H9 (cell line): ENCODE results near the gene JMJD7. TPM values are rescaled to one million over a fixed set of nuclear protein-coding genes. Genes with fewer than 3 reads are reported as not detected.

Source experiments
- DNase-seq: peaks from one replicate; pipeline ENCODE4 v3.0.0-alpha.2; 2017
- H2AFZ ChIP-seq: one replicate; pipeline ENCODE4 v1.6.1; 2013; ENCODE audit warnings: mild to moderate bottlenecking, low read length, control low read depth, moderate library complexity
- H2AK5ac ChIP-seq: 2 replicates; pipeline ENCODE4 v1.6.1; 2013; ENCODE audit warnings: low read length, control low read depth, mixed read lengths; ENCODE audit not compliant: insufficient read length
- H2BK120ac ChIP-seq: one replicate; pipeline ENCODE4 v1.6.1; 2013; ENCODE audit warnings: low read depth, mild to moderate bottlenecking, low read length, control low read depth, inconsistent platforms; ENCODE audit not compliant: poor library complexity, severe bottlenecking
- H2BK12ac ChIP-seq: 2 replicates; pipeline ENCODE4 v1.6.1; 2013; ENCODE audit warnings: low read length, control low read depth, mixed read lengths, low read depth; ENCODE audit not compliant: insufficient read length
- H2BK15ac ChIP-seq: 2 replicates; pipeline ENCODE4 v1.6.1; 2013; ENCODE audit warnings: low read depth, low read length, control low read depth
- H2BK20ac ChIP-seq: one replicate; pipeline ENCODE4 v1.6.1; 2013; ENCODE audit warnings: low read depth, mild to moderate bottlenecking, low read length, control low read depth, inconsistent platforms; ENCODE audit not compliant: poor library complexity, severe bottlenecking
- H2BK5ac ChIP-seq: 2 replicates; pipeline ENCODE4 v1.6.1; 2013; ENCODE audit warnings: low read length, control low read depth, mixed read lengths; ENCODE audit not compliant: insufficient read length
- H3K14ac ChIP-seq: 2 replicates; pipeline ENCODE4 v1.6.1; 2013; ENCODE audit warnings: low read length, control low read depth; ENCODE audit not compliant: insufficient read depth
- H3K18ac ChIP-seq: 2 replicates; pipeline ENCODE4 v1.6.1; 2013; ENCODE audit warnings: low read depth, mild to moderate bottlenecking, mixed read lengths, low read length, control low read depth; ENCODE audit not compliant: insufficient read length
- H3K23ac ChIP-seq: 2 replicates; pipeline ENCODE4 v1.6.1; 2013; ENCODE audit warnings: low read length, control low read depth, mixed read lengths, low read depth; ENCODE audit not compliant: insufficient read length
- H3K23me2 ChIP-seq: 2 replicates; pipeline ENCODE4 v1.6.1; 2013; ENCODE audit warnings: low read depth, mild to moderate bottlenecking, mixed read lengths, low read length, control low read depth; ENCODE audit not compliant: insufficient read length, poor library complexity, severe bottlenecking
- H3K27ac ChIP-seq: 2 replicates; pipeline ENCODE4 v1.5.1; 2013; ENCODE audit warnings: low read length, control low read depth, mixed read lengths, low read depth; ENCODE audit not compliant: insufficient read length
- H3K27me3 ChIP-seq: 2 replicates; pipeline ENCODE4 v1.6.1; 2013; ENCODE audit warnings: low read length, control low read depth, inconsistent platforms; ENCODE audit not compliant: insufficient read depth
- H3K4ac ChIP-seq: 2 replicates; pipeline ENCODE4 v1.6.1; 2013; ENCODE audit warnings: low read depth, mild to moderate bottlenecking, control low read depth, inconsistent platforms, low read length, moderate library complexity
- H3K4me1 ChIP-seq: 2 replicates; pipeline ENCODE4 v1.6.1; 2013; ENCODE audit warnings: low read length, control low read depth, inconsistent platforms; ENCODE audit not compliant: insufficient read depth
- H3K4me2 ChIP-seq: 2 replicates; pipeline ENCODE4 v1.6.1; 2013; ENCODE audit warnings: low read length, control low read depth, mixed read lengths; ENCODE audit not compliant: insufficient read length, insufficient read depth
- H3K56ac ChIP-seq: 2 replicates; pipeline ENCODE4 v1.6.1; 2013; ENCODE audit warnings: low read depth, mild to moderate bottlenecking, mixed read lengths, low read length, control low read depth; ENCODE audit not compliant: insufficient read length
- H3K79me1 ChIP-seq: 2 replicates; pipeline ENCODE4 v1.6.1; 2013; ENCODE audit warnings: low read depth, mild to moderate bottlenecking, moderate library complexity, low read length, control low read depth, inconsistent platforms; ENCODE audit not compliant: insufficient read depth, poor library complexity, severe bottlenecking
- H3K79me2 ChIP-seq: 2 replicates; pipeline ENCODE4 v1.6.1; 2013; ENCODE audit warnings: low read length, control low read depth, inconsistent platforms; ENCODE audit not compliant: insufficient read depth
- H3K9ac ChIP-seq: 2 replicates; pipeline ENCODE4 v1.6.1; 2013; ENCODE audit warnings: low read length, control low read depth, mixed read lengths; ENCODE audit not compliant: insufficient read length; ENCODE audit errors: extremely low read depth
- H3K9me3 ChIP-seq: one replicate; pipeline ENCODE4 v1.6.1; 2013; ENCODE audit warnings: low read depth, low read length, inconsistent platforms; ENCODE audit not compliant: control insufficient read depth
- H3T11ph ChIP-seq: one replicate; pipeline ENCODE4 v1.6.1; 2013; ENCODE audit warnings: mild to moderate bottlenecking, low read length, control low read depth, inconsistent platforms
- H4K20me1 ChIP-seq: one replicate; pipeline ENCODE4 v1.6.1; 2013; ENCODE audit not compliant: control insufficient read depth, insufficient read length, insufficient read depth
- H4K5ac ChIP-seq: 2 replicates; pipeline ENCODE4 v1.6.1; 2013; ENCODE audit warnings: low read depth, mild to moderate bottlenecking, mixed read lengths, low read length, control low read depth; ENCODE audit not compliant: insufficient read length
- H4K8ac ChIP-seq: replicated peaks from 2 replicates; pipeline ENCODE4 v1.6.1; 2013; ENCODE audit warnings: low read length, control low read depth, mixed read lengths, low read depth; ENCODE audit not compliant: insufficient read length
- H4K91ac ChIP-seq: 2 replicates; pipeline ENCODE4 v1.6.1; 2013; ENCODE audit warnings: low read depth, mild to moderate bottlenecking, moderate library complexity, mixed read lengths, low read length, control low read depth; ENCODE audit not compliant: insufficient read length
- H3K27ac Mint-ChIP-seq, 3 experiments: 2 replicates in 2 of 3; 3 replicates in 1 of 3; pipeline ENCODE4 v1.8.0; 2020 to 2021; ENCODE audit warnings: mixed read lengths in 3 of 3, mild to moderate bottlenecking in 1 of 3, moderate library complexity in 1 of 3
- H3K27me3 Mint-ChIP-seq: 2 replicates; pipeline ENCODE4 v1.8.0; 2021; ENCODE audit warnings: low read depth, mild to moderate bottlenecking, moderate library complexity, mixed read lengths
- H3K36me3 Mint-ChIP-seq, 3 experiments: 2 replicates in 2 of 3; 3 replicates in 1 of 3; pipeline ENCODE4 v1.8.0; 2020 to 2021; ENCODE audit warnings: low read depth in 3 of 3, mixed read lengths in 3 of 3; ENCODE audit not compliant: insufficient read depth in 1 of 3
- H3K4me1 Mint-ChIP-seq, 2 experiments: 2 replicates each; pipeline ENCODE4 v1.8.0; 2020; ENCODE audit warnings: mixed read lengths in 2 of 2
- H3K4me3 Mint-ChIP-seq, 2 experiments: 2 replicates in 1 of 2; 3 replicates in 1 of 2; pipeline ENCODE4 v1.8.0; 2020 to 2021; ENCODE audit warnings: mild to moderate bottlenecking in 2 of 2, mixed read lengths in 2 of 2, moderate library complexity in 1 of 2
- H3K9me3 Mint-ChIP-seq, 2 experiments: 2 replicates in 1 of 2; 3 replicates in 1 of 2; pipeline ENCODE4 v1.8.0; 2020; ENCODE audit warnings: mild to moderate bottlenecking in 2 of 2, mixed read lengths in 2 of 2, moderate library complexity in 1 of 2
- CTCF ChIP-seq: fragments of 200-600 bp; sonication (generic); conservative IDR thresholded peaks from 3 replicates; pipeline ENCODE4 v1.8.0; 2021; ENCODE audit warnings: antibody characterized with exemption, mild to moderate bottlenecking
- WGBS: extraction: QIAGEN DNeasy Blood & Tissue Kit; methylation state at CpG from one replicate; pipeline ENCODE4 v1.1.7; 2013; ENCODE audit warnings: missing lambda C conversion rate, low lambda C conversion rate, mixed read lengths; ENCODE audit not compliant: insufficient read length; ENCODE audit errors: extremely low coverage; 5-methylcytosine and 5-hydroxymethylcytosine counted together
- total RNA-seq: library from RNA; stranded (reverse); gene quantifications from 2 replicates; pipeline ENCODE4 v1.2.1, GENCODE V29; 2021

Gene JMJD7
- total RNA-seq, 1 experiment from 2014 or later = 13.3 TPM

GRCh38 chr15:41810651-41811431 lies 17.1 kb upstream of the JMJD7 start:
- Histone ChIP-seq H3K23me2 (no peaks in the 10 kb centered on the region), H3K18ac (no peak overlapping the region), H3K9ac (no peak overlapping the region), H3K4ac (no peak overlapping the region), H2BK120ac (no peak overlapping the region), H2BK15ac (no peak overlapping the region), H3K14ac (no peak overlapping the region), H2BK12ac (no peak overlapping the region), H4K8ac (no peak overlapping the region), H3K79me1 (no peaks in the 10 kb centered on the region), H3K9me3 (no peaks in the 10 kb centered on the region), H2BK5ac (no peak overlapping the region), H3K27me3 (no peaks in the 10 kb centered on the region), H4K91ac (no peak overlapping the region), H4K20me1 (no peaks in the 10 kb centered on the region), H3K79me2 (no peaks in the 10 kb centered on the region), H3K4me2 (no peak overlapping the region), H3T11ph (no peak overlapping the region), H2BK20ac (no peak overlapping the region), H3K23ac (no peak overlapping the region), H4K5ac (no peak overlapping the region), H2AK5ac (no peak overlapping the region), H3K4me1 (no peaks in the 10 kb centered on the region), H3K56ac (no peak overlapping the region), H3K27ac (no peak overlapping the region), H2AFZ (no peak overlapping the region)
- no peaks in the 10 kb centered on the region; a peak in 1 of 7 replicates for H3K36me3 Mint-ChIP-seq
- no peak overlapping the region for H3K4me3 Mint-ChIP-seq
- H3K27me3 Mint-ChIP-seq = no peaks in the 10 kb centered on the region
- no peak for TF ChIP-seq CTCF
- no peaks in the 10 kb centered on the region; a peak in 1 of 5 replicates for H3K9me3 Mint-ChIP-seq
- H3K27ac Mint-ChIP-seq = no peak overlapping the region; a peak in 2 of 7 replicates
- peaks cover 5 to 14% of the 10 kb centered on the region in 2 experiments for H3K4me1 Mint-ChIP-seq
- DNase-seq = no peak
- WGBS = no CpG with 5 or more reads among the region's 5 CpGs
